MM.1S (cell line): ENCODE data around the gene HENMT1.

Experiments
- DNase-seq: peaks from one replicate; pipeline ENCODE4 v3.0.0-alpha.2; 2015
- H2AFZ ChIP-seq: fragments of 300-600 bp; sonication (generic); 2 replicates; pipeline ENCODE4 v1.6.0; 2016; ENCODE audit warnings: antibody characterized with exemption, low read length
- H3F3A ChIP-seq: fragments of 300-600 bp; sonication (generic); 2 replicates; pipeline ENCODE4 v1.6.1; 2016; ENCODE audit warnings: mild to moderate bottlenecking, antibody characterized with exemption, low read length, moderate library complexity, mixed read lengths; ENCODE audit not compliant: insufficient read depth
- H3K27ac ChIP-seq: fragments of 300-600 bp; sonication (generic); 2 replicates; pipeline ENCODE4 v1.5.1; 2016; ENCODE audit warnings: mild to moderate bottlenecking, low read length
- H3K27me3 ChIP-seq: fragments of 300-600 bp; sonication (generic); replicated peaks from 2 replicates; pipeline ENCODE4 v1.6.0; 2016; ENCODE audit warnings: low read length; ENCODE audit not compliant: insufficient read depth
- H3K36me3 ChIP-seq: fragments of 300-600 bp; sonication (generic); replicated peaks from 2 replicates; pipeline ENCODE4 v1.6.1; 2016; ENCODE audit warnings: mild to moderate bottlenecking, low read length, mixed read lengths; ENCODE audit not compliant: insufficient read depth
- H3K4me1 ChIP-seq: fragments of 300-600 bp; sonication (generic); 2 replicates; pipeline ENCODE4 v1.6.1; 2016; ENCODE audit warnings: low read length, mixed read lengths
- H3K4me2 ChIP-seq: fragments of 300-600 bp; sonication (generic); 2 replicates; pipeline ENCODE4 v1.6.0; 2016; ENCODE audit warnings: low read depth, low read length
- H3K4me3 ChIP-seq: fragments of 300-600 bp; sonication (generic); 2 replicates; pipeline ENCODE4 v1.5.1; 2016; ENCODE audit warnings: low read length, mixed read lengths
- H3K79me2 ChIP-seq: fragments of 300-600 bp; sonication (generic); 2 replicates; pipeline ENCODE4 v1.6.1; 2016; ENCODE audit warnings: mixed run types, low read length, mixed read lengths
- H3K9ac ChIP-seq: fragments of 300-600 bp; sonication (generic); 2 replicates; pipeline ENCODE4 v1.6.1; 2016; ENCODE audit warnings: low read length, mixed read lengths
- H3K9me2 ChIP-seq: fragments of 300-600 bp; sonication (generic); replicated peaks from 2 replicates; pipeline ENCODE4 v1.6.1; 2016; ENCODE audit warnings: mild to moderate bottlenecking, low read length, mixed read lengths; ENCODE audit not compliant: insufficient read depth
- H3K9me3 ChIP-seq: fragments of 300-600 bp; sonication (generic); replicated peaks from 2 replicates; pipeline ENCODE4 v1.6.1; 2016; ENCODE audit warnings: mild to moderate bottlenecking, low read length, mixed read lengths; ENCODE audit not compliant: insufficient read depth
- H4K20me1 ChIP-seq: fragments of 300-600 bp; sonication (generic); 2 replicates; pipeline ENCODE4 v1.6.1; 2016; ENCODE audit warnings: mild to moderate bottlenecking, low read length, moderate library complexity, mixed read lengths; ENCODE audit not compliant: insufficient read depth
- EZH2 ChIP-seq: fragments of 300-600 bp; sonication (generic); optimal IDR thresholded peaks from 2 replicates; pipeline ENCODE3; 2017; ENCODE audit warnings: low read depth, mild to moderate bottlenecking, antibody characterized with exemption, low read length, mixed read lengths
- EZH2phosphoT487 ChIP-seq: fragments of 300-600 bp; sonication (generic); IDR thresholded peaks from 2 replicates; pipeline ENCODE4 v1.6.1; 2018; ENCODE audit warnings: antibody characterized with exemption, low read length
- TF ChIP-seq, protein P1 (sequence below): fragments of 300-600 bp; sonication (generic); IDR thresholded peaks from 2 replicates; pipeline ENCODE4 v1.5.1; 2016; ENCODE audit warnings: antibody characterized with exemption, low read length, mixed read lengths

Gene HENMT1

DNA sequence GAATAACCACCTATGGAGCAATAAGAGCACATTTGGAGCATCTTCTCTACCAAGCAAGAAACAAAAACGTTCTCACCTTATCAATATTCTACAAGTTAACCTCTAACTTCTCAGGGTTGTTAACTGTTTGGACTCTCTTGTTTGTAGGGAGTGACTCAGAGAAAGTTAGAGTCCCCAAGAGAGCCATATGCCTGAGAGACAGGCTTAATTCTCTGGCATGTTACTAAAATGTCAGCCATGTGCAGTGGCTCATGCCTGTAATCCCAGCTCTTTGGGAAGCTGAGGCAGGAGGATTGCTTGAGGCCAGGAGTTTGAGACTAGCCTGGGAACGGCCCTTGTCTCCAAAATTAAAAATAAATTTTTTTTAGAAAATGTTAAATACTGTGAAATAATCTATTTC is 4.2 kb upstream of the HENMT1 start:
- no peak overlapping the region for H3K4me3 ChIP-seq
- no peak overlapping the region for H2AFZ ChIP-seq
- no peaks in the 10 kb centered on the region for H3K79me2 ChIP-seq
- no peak overlapping the region for H3K27ac ChIP-seq
- H3K9me2 ChIP-seq = no peaks in the 10 kb centered on the region
- H3K4me2 ChIP-seq = no peak overlapping the region
- no peaks in the 10 kb centered on the region for H3K4me1 ChIP-seq
- DNase-seq = no peak
- H3K9me3 ChIP-seq = no peaks in the 10 kb centered on the region
- no peaks in the 10 kb centered on the region for H3K36me3 ChIP-seq
- TF ChIP-seq EZH2phosphoT487 = no peak
- TF ChIP-seq, protein P1, sequence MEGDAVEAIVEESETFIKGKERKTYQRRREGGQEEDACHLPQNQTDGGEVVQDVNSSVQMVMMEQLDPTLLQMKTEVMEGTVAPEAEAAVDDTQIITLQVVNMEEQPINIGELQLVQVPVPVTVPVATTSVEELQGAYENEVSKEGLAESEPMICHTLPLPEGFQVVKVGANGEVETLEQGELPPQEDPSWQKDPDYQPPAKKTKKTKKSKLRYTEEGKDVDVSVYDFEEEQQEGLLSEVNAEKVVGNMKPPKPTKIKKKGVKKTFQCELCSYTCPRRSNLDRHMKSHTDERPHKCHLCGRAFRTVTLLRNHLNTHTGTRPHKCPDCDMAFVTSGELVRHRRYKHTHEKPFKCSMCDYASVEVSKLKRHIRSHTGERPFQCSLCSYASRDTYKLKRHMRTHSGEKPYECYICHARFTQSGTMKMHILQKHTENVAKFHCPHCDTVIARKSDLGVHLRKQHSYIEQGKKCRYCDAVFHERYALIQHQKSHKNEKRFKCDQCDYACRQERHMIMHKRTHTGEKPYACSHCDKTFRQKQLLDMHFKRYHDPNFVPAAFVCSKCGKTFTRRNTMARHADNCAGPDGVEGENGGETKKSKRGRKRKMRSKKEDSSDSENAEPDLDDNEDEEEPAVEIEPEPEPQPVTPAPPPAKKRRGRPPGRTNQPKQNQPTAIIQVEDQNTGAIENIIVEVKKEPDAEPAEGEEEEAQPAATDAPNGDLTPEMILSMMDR = no peak
- no peak for TF ChIP-seq EZH2
- H3K9ac ChIP-seq = no peak overlapping the region
- H3K27me3 ChIP-seq = no peaks in the 10 kb centered on the region
- no peaks in the 10 kb centered on the region for H4K20me1 ChIP-seq
- no peaks in the 10 kb centered on the region for H3F3A ChIP-seq

DNA sequence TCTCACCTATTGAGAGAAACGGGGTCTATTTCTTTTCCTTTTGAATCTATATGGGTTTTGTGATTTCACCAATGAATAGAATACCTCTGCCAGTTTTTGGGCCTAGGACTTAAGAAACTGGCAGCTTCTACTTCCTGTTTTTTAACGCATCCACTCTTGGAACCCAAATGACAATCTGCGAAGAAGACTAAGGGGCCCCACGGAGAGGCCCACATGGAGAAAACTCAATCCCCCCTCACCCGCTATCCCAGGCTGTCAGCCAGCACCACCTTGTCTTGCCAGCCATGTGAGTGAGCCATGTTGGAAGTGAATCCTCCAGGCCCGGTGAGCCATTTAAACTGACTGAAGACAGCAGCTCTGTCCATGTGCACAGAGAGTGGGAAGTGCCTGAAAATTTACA is 3.6 kb upstream of the HENMT1 start:
- H3F3A ChIP-seq = no peaks in the 10 kb centered on the region
- no peak for DNase-seq
- no peak overlapping the region for H3K4me2 ChIP-seq
- H3K4me1 ChIP-seq = no peaks in the 10 kb centered on the region
- TF ChIP-seq EZH2 (no peak), EZH2phosphoT487 (no peak)
- TF ChIP-seq, protein P1 = no peak
- no peaks in the 10 kb centered on the region for H3K79me2 ChIP-seq
- H3K27me3 ChIP-seq = no peaks in the 10 kb centered on the region
- no peak overlapping the region for H3K9ac ChIP-seq
- H2AFZ ChIP-seq = no peak overlapping the region
- H3K9me3 ChIP-seq = no peaks in the 10 kb centered on the region
- H3K27ac ChIP-seq = no peak overlapping the region
- H4K20me1 ChIP-seq = no peaks in the 10 kb centered on the region
- no peak overlapping the region for H3K4me3 ChIP-seq
- H3K36me3 ChIP-seq = no peaks in the 10 kb centered on the region
- H3K9me2 ChIP-seq = no peaks in the 10 kb centered on the region

DNA sequence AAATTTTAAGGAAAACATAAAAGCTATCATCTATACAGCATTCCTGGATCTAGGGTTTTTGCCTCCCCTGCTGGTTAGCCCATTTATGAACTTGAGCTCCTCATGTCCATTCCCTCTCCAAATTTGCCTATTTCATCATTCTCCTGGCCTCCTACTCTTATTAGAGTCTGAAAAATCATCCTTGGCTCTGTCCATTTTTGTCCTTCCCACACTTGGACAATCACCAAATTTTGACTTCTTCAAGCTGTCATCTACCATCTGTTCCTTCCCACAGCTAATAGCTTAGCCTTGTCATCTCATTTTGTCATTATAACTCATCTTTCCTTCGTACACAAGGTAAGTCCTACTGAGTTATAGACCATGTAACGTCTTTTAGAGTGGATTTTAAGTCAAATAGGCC is 2.2 kb upstream of the HENMT1 start:
- Histone ChIP-seq H3K9me2 (no peaks in the 10 kb centered on the region), H3K27me3 (no peaks in the 10 kb centered on the region), H3F3A (no peaks in the 10 kb centered on the region), H3K4me2 (no peak overlapping the region), H3K36me3 (no peaks in the 10 kb centered on the region), H3K27ac (no peak overlapping the region), H3K79me2 (no peaks in the 10 kb centered on the region), H3K9ac (no peak overlapping the region), H3K4me1 (no peaks in the 10 kb centered on the region), H3K4me3 (no peak overlapping the region), H4K20me1 (no peaks in the 10 kb centered on the region), H2AFZ (no peak overlapping the region), H3K9me3 (no peaks in the 10 kb centered on the region)
- no peak for DNase-seq
- no peak for TF ChIP-seq EZH2
- TF ChIP-seq EZH2phosphoT487 = no peak

DNA sequence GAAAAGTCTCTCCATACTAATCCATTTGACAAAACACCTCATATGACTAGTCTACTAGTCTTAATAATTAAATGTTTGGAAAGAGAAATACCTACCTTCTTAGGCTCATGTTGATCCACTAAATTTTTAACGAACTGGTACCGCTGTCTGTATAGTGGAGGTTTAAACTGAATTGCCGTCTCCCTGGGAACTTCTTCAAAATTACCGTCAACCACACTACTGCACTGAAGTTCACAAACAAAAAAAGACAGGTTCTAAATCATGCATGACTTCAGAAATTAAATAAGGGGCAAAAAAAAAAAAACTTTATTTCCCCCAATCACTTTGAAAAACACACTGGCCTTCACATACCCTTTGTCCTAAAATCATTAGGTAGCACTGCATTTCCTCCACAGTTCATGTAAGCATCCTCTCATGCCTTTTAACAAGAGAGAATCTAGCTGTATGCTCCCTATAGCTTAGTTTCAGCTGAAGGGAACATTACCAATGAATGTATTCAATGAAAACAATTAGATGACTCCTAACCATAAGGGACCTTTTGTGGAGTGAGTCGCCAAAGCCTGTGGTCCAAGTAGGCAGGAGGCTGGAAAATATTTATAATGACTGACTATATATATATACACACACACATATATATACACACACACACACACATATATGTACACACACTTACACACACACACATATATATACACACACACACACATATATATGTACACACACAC is 3.4 kb downstream of the HENMT1 start:
- no peak overlapping the region for H2AFZ ChIP-seq
- H3K27me3 ChIP-seq = no peaks in the 10 kb centered on the region
- no peak overlapping the region for H3K9ac ChIP-seq
- DNase-seq = no peak
- H3K4me1 ChIP-seq = 0 out of 2 replicates have a peak, but pooled peaks cover 7% of the 10 kb centered on the region
- 0 out of 2 replicates have a peak, but pooled peaks cover 2% of the 10 kb centered on the region for H3F3A ChIP-seq
- H3K4me3 ChIP-seq = no peak overlapping the region
- H3K9me3 ChIP-seq = no peaks in the 10 kb centered on the region
- no peaks in the 10 kb centered on the region for H3K79me2 ChIP-seq
- no peaks in the 10 kb centered on the region for H3K9me2 ChIP-seq
- H3K4me2 ChIP-seq = no peak overlapping the region
- no peak for TF ChIP-seq EZH2
- no peak for TF ChIP-seq EZH2phosphoT487
- TF ChIP-seq, protein P1 = no peak
- no peak overlapping the region for H3K27ac ChIP-seq
- no peaks in the 10 kb centered on the region for H4K20me1 ChIP-seq
- no peaks in the 10 kb centered on the region for H3K36me3 ChIP-seq
